HepG2 (cell line): ENCODE measurements around the gene ALDH3B2. TPM values are rescaled to one million over a fixed set of nuclear protein-coding genes. Genes with fewer than 3 reads are reported as not detected.

Experiments used
- ATAC-seq: fragments of 200-7000 bp; cut with Tn5 transposase; 3 replicates; pipeline ENCODE4 v1.9.1; 2020; ENCODE audit warnings: mild to moderate bottlenecking, moderate library complexity
- BruUV-seq: library from RNA; stranded (reverse); fragments of 400-500 nt; replicated peaks from 2 replicates; lab custom pipeline; 2021; lab: Mats Ljungman, UMichigan
- CTCF ChIA-PET: fragments of 300-600 bp; formaldehyde crosslinking; extraction: SDS; loops from one replicate; lab custom pipeline; 2021; ENCODE audit warnings: low total read pairs, inconsistent platforms, low intra/inter-chr PET ratio; lab: Yijun Ruan, JAX
- POLR2A ChIA-PET: fragments of 350-600 bp; sonication (Branson Sonifier 250); formaldehyde crosslinking; loops from one replicate; lab custom pipeline; 2020; ENCODE audit warnings: antibody characterized with exemption, inconsistent platforms; lab: Yijun Ruan, JAX
- DNase-seq: peaks from one replicate; pipeline ENCODE4 v3.0.0-alpha.2; 2015; ENCODE audit warnings: low spot score
- FAIRE-seq: peaks from 3 replicates; lab custom pipeline; 2011; peaks lifted over from hg19 to GRCh38; lab: Jason Lieb, UNC
- H2AFZ ChIP-seq: one replicate; pipeline ENCODE4 v1.6.1; 2011; ENCODE audit warnings: low read length, inconsistent platforms
- H3K27ac ChIP-seq: fragments of 300-600 bp; 3 replicates; pipeline ENCODE4 v1.8.0; 2011; ENCODE audit warnings: mixed run types, mild to moderate bottlenecking, mixed read lengths, low read length, inconsistent platforms; ENCODE audit not compliant: insufficient read depth; ENCODE audit errors: extremely low read length
- H3K27me3 ChIP-seq, 2 experiments: fragments of 200-600 bp in 1 of 2; 2 replicates in 1 of 2; 3 replicates in 1 of 2; pipeline versions ENCODE4 v1.6.0 to v1.8.0; 2011; ENCODE audit warnings: low read length in 2 of 2, mild to moderate bottlenecking in 2 of 2, moderate library complexity in 2 of 2, inconsistent platforms in 1 of 2; ENCODE audit not compliant: insufficient read depth in 2 of 2, control insufficient read depth in 1 of 2
- H3K36me3 ChIP-seq, 2 experiments: fragments of 200-600 bp in 1 of 2; replicated peaks in 1 of 2; 2 replicates in 1 of 2; 3 replicates in 1 of 2; pipeline versions ENCODE4 v1.5.1 to v1.8.0; 2011; ENCODE audit warnings: low read length in 2 of 2, inconsistent platforms in 1 of 2; ENCODE audit not compliant: insufficient read depth in 2 of 2, control insufficient read depth in 1 of 2
- H3K4me1 ChIP-seq: 2 replicates; pipeline ENCODE4 v1.5.1; 2012; ENCODE audit warnings: low read length, inconsistent platforms; ENCODE audit not compliant: insufficient read depth
- H3K4me2 ChIP-seq: 2 replicates; pipeline ENCODE4 v1.6.0; 2011; ENCODE audit warnings: low read depth, low read length, inconsistent platforms
- H3K4me3 ChIP-seq, 3 experiments: fragments of 200-600 bp in 1 of 3; sonication (generic), shearing (Covaris generic) in 1 of 3; replicated peaks in 1 of 3; 2 replicates each; pipeline ENCODE4 v1.5.1; 2011 to 2016; ENCODE audit warnings: low read length in 3 of 3, inconsistent platforms in 2 of 3, low read depth in 2 of 3, mild to moderate bottlenecking in 2 of 3, control low read depth in 1 of 3, mixed read lengths in 1 of 3; ENCODE audit not compliant: insufficient read depth in 1 of 3
- H3K79me2 ChIP-seq: one replicate; pipeline ENCODE4 v1.6.1; 2011; ENCODE audit warnings: low read length, inconsistent platforms; ENCODE audit not compliant: insufficient read depth
- H3K9ac ChIP-seq: 2 replicates; pipeline ENCODE4 v1.6.0; 2011; ENCODE audit warnings: mild to moderate bottlenecking, low read depth, low read length, inconsistent platforms; ENCODE audit not compliant: insufficient read depth
- H3K9me3 ChIP-seq: 2 replicates; pipeline ENCODE4 v1.5.1; 2012; ENCODE audit warnings: mild to moderate bottlenecking, low read length
- H4K20me1 ChIP-seq: 2 replicates; pipeline ENCODE4 v1.6.0; 2011; ENCODE audit warnings: inconsistent platforms, mild to moderate bottlenecking, low read length, moderate library complexity; ENCODE audit not compliant: insufficient read depth
- ETV5 ChIP-seq: IDR thresholded peaks from 2 replicates; pipeline ENCODE4 v1.6.1; 2018; ENCODE audit warnings: missing biosample characterization, missing genetic modification reagents, inconsistent platforms, borderline replicate concordance
- FOXK1 ChIP-seq: sonication (generic); formaldehyde crosslinking; IDR thresholded peaks from 2 replicates; pipeline ENCODE4 v1.4.0; 2020; ENCODE audit warnings: low read depth, missing genetic modification reagents, borderline replicate concordance
- KMT2B ChIP-seq: IDR thresholded peaks from 2 replicates; pipeline ENCODE4 v1.6.1; 2016; ENCODE audit warnings: missing genetic modification reagents, missing compliant biosample characterization
- SP5 ChIP-seq: IDR thresholded peaks from 2 replicates; pipeline ENCODE4 v1.6.1; 2016; ENCODE audit warnings: low read depth, borderline replicate concordance
- YEATS2 ChIP-seq: sonication (generic); formaldehyde crosslinking; IDR thresholded peaks from 2 replicates; pipeline ENCODE4 v1.4.0; 2020; ENCODE audit warnings: missing genetic modification reagents, borderline replicate concordance
- ZC3H13 ChIP-seq: sonication (generic); formaldehyde crosslinking; IDR thresholded peaks from 2 replicates; pipeline ENCODE4 v1.8.1; 2023; ENCODE audit warnings: mild to moderate bottlenecking, missing genetic modification reagents, moderate library complexity
- ZFP36 ChIP-seq: fragments of 150-350 bp; IDR thresholded peaks from 2 replicates; pipeline ENCODE4 v1.6.1; 2018; ENCODE audit warnings: borderline replicate concordance, low read length, low read depth; ENCODE audit not compliant: partially characterized antibody
- ZMYM3 ChIP-seq: sonication (generic); formaldehyde crosslinking; IDR thresholded peaks from 2 replicates; pipeline ENCODE4 v1.5.1; 2020; ENCODE audit warnings: mild to moderate bottlenecking, missing genetic modification reagents
- WGBS: methylation state at CpG from one replicate; pipeline ENCODE4 v1.1.6; 2017; ENCODE audit warnings: low lambda C conversion rate; 5-methylcytosine and 5-hydroxymethylcytosine counted together
- in situ Hi-C: cut with HindIII; loops from 2 replicates; pipeline ENCODE4 v1.10.0; 2017; ENCODE audit warnings: low pct_unique_long_range_greater_than_20kb; ENCODE audit not compliant: extremely low pct_ligation_motif_present
- intact Hi-C: fragments of 100-400 bp; cut with micrococcal nuclease; formaldehyde crosslinking; loops from one replicate; pipeline ENCODE4 v1.10.0; 2022; ENCODE audit not compliant: unreplicated experiment
- polyA plus RNA-seq, 8 experiments: library from polyadenylated mRNA; depleted of rRNA in 3 of 8; stranded (reverse) in 7 of 8; unstranded in 1 of 8; fragments of >200 nt; fragmentation: Illumina TruSeq in 4 of 8; extraction: Trizol in 4 of 8; gene quantifications; 2 replicates each; pipeline versions ENCODE4 v1.2.1 to v1.2.3, GENCODE V29; 2011 to 2016; ENCODE audit warnings: low read depth in 4 of 8, missing spikeins in 1 of 8, mixed read lengths in 1 of 8; ENCODE audit not compliant: insufficient read depth in 1 of 8
- total RNA-seq, 5 experiments: library from RNA; depleted of rRNA; stranded (reverse); fragments of >200 nt; fragmentation: Illumina TruSeq; extraction: Trizol; gene quantifications; 2 replicates each; pipeline ENCODE4 v1.2.3, GENCODE V29; 2016; ENCODE audit warnings: low read depth in 1 of 5
- TF ChIP-seq, protein P1 (sequence below): sonication (generic); formaldehyde crosslinking; IDR thresholded peaks from 2 replicates; pipeline ENCODE4 v1.9.0; 2022; ENCODE audit warnings: missing genetic modification reagents, mild to moderate bottlenecking, borderline replicate concordance
- TF ChIP-seq, protein P2 (sequence below): sonication (generic); formaldehyde crosslinking; IDR thresholded peaks from 2 replicates; pipeline ENCODE4 v1.5.0; 2020; ENCODE audit warnings: mild to moderate bottlenecking, missing genetic modification reagents, borderline replicate concordance
- TF ChIP-seq, protein P3 (sequence below): sonication (generic); formaldehyde crosslinking; IDR thresholded peaks from 2 replicates; pipeline ENCODE4 v1.4.0; 2020; ENCODE audit warnings: missing genetic modification reagents

The ALDH3B2 gene
- total and polyA plus RNA-seq, 2 of the 13 experiments (the other 11 are each of a cell fraction or from before 2014, with no cell fraction given): not detected

DNA sequence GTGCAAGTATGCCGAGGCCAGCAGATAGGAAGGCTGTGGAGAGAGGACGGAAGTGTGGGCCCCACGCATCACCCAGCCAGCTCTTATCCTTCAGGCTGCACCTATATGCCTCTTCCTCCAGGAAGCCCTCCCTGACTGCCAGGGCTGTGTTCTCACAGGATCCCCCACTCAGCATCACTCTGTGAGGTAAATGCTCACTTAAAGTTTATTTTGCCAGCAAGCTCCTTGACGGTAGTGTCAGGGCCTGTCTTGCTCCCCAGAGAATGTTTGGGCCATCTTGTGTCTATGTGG, 39.2 kb downstream of the ALDH3B2 start:
- ATAC-seq (no peak), FAIRE-seq (no peak), DNase-seq (no peak)
- Histone ChIP-seq H3K4me1 (peaks cover 48% of the 10 kb centered on the region), H2AFZ (no peak overlapping the region), H3K27me3 (peaks cover 0 to 9% of the 10 kb centered on the region in 2 experiments; a peak in 4 of 5 replicates), H3K4me2 (no peak overlapping the region), H3K9me3 (no peaks in the 10 kb centered on the region), H3K79me2 (no peaks in the 10 kb centered on the region), H3K4me3 (no peak overlapping the region), H3K9ac (no peak overlapping the region), H3K36me3 (no peaks in the 10 kb centered on the region), H3K27ac (no peak overlapping the region), H4K20me1 (no peaks in the 10 kb centered on the region)
- ChIA-PET CTCF (no interaction called here), POLR2A (no interaction called here)
- no TSS peak for BruUV-seq
- in situ Hi-C loops: no loop called here
- WGBS: 80% methylated on average over 1 of the region's 4 CpGs
- intact Hi-C loops: no loop called here
- TF ChIP-seq ZMYM3 (CRISPR knock-in tag) (peak; percentile 45; the same call in 1 of the 2 replicates), ZFP36 (peak; percentile 91), FOXK1 (CRISPR knock-in tag) (no peak), ZC3H13 (CRISPR knock-in tag) (0 out of 2 replicates have a peak, but pooled peaks have one; percentile 30)

DNA sequence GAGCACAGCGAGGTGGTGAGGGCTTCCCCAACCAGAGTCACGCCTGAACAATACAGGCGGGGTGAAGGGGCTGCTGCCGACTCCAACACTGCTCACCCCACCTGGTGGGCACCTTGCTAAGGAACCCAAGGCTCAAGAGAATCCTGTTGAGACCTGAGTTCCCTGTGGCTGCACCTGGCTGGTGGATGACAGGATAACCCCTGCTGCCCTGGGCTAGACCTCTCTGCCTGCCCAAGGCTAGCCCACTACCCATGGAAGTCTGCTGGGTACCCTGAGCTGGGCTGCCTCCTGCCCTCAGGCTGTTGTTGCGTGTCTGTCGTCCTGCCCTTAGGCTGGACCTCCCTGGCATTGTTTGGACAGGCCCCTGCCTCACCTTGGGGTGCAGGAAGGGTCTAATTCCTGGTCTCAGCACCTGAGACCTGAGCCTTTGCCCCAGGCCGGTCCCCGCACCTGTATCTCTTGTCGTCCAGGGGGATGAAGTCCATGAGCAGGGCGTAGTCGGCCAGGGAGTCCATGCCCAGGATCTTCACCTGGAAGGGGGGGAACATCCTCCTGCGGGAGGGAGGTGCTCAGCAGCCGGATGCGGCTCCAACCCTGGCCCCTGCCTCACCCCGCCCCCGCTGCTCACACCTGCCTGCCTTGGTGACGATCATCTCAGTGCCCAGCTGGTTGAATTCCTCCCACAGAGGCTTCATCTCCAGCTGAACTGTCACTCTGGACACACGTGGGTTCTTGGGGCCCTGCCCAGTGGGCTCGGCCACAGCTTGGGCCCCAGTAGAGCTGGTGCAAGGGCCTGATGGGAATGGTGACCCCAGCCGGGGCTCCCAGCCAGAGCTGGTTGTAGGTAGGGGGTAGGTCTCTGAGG, 39.8 kb downstream of the ALDH3B2 start:
- H3K27ac ChIP-seq: no peak overlapping the region
- H3K9ac ChIP-seq: no peak overlapping the region
- WGBS: 29% methylated on average over 3 of the region's 20 CpGs
- DNase-seq (no peak), ATAC-seq (no peak), FAIRE-seq (no peak)
- POLR2A ChIA-PET: no interaction called here
- peaks cover 49% of the 10 kb centered on the region for H3K4me1 ChIP-seq
- H4K20me1 ChIP-seq: no peaks in the 10 kb centered on the region
- intact Hi-C loops: no loop called here
- H2AFZ ChIP-seq: no peak overlapping the region
- H3K79me2 ChIP-seq: no peaks in the 10 kb centered on the region
- in situ Hi-C loops: no loop called here
- no TSS peak for BruUV-seq
- no peaks in the 10 kb centered on the region for H3K9me3 ChIP-seq
- no peak overlapping the region for H3K4me3 ChIP-seq
- peak overlapping the region; percentile 36 for H3K4me2 ChIP-seq
- H3K27me3 ChIP-seq: peaks cover 0 to 8% of the 10 kb centered on the region in 2 experiments; a peak in 4 of 5 replicates
- CTCF ChIA-PET: interaction anchor here (1.5 kb wide), 1 partner anchor 25 kb away, joined by 4 read pairs; no protein-coding TSS in a partner anchor
- no peaks in the 10 kb centered on the region for H3K36me3 ChIP-seq
- TF ChIP-seq ETV5 (CRISPR knock-in tag) (peak; percentile 36; the same call in 1 of the 2 replicates), SP5 (CRISPR knock-in tag) (no peak), KMT2B (CRISPR knock-in tag) (no peak), YEATS2 (CRISPR knock-in tag) (no peak)
- TF ChIP-seq, protein P1, sequence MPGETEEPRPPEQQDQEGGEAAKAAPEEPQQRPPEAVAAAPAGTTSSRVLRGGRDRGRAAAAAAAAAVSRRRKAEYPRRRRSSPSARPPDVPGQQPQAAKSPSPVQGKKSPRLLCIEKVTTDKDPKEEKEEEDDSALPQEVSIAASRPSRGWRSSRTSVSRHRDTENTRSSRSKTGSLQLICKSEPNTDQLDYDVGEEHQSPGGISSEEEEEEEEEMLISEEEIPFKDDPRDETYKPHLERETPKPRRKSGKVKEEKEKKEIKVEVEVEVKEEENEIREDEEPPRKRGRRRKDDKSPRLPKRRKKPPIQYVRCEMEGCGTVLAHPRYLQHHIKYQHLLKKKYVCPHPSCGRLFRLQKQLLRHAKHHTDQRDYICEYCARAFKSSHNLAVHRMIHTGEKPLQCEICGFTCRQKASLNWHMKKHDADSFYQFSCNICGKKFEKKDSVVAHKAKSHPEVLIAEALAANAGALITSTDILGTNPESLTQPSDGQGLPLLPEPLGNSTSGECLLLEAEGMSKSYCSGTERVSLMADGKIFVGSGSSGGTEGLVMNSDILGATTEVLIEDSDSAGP (CRISPR knock-in tag): 0 out of 2 replicates have a peak, but pooled peaks have one; percentile 5
- TF ChIP-seq, protein P2, sequence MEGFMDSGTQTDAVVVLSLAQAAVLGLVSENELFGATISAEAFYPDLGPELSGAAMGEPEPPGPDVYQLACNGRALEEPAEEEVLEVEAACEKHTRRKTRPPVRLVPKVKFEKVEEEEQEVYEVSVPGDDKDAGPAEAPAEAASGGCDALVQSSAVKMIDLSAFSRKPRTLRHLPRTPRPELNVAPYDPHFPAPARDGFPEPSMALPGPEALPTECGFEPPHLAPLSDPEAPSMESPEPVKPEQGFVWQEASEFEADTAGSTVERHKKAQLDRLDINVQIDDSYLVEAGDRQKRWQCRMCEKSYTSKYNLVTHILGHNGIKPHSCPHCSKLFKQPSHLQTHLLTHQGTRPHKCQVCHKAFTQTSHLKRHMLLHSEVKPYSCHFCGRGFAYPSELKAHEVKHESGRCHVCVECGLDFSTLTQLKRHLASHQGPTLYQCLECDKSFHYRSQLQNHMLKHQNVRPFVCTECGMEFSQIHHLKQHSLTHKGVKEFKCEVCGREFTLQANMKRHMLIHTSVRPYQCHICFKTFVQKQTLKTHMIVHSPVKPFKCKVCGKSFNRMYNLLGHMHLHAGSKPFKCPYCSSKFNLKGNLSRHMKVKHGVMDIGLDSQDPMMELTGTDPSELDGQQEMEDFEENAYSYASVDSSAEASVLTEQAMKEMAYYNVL (CRISPR knock-in tag): 0 out of 2 replicates have a peak, but pooled peaks have one; percentile 20
- TF ChIP-seq, protein P3, sequence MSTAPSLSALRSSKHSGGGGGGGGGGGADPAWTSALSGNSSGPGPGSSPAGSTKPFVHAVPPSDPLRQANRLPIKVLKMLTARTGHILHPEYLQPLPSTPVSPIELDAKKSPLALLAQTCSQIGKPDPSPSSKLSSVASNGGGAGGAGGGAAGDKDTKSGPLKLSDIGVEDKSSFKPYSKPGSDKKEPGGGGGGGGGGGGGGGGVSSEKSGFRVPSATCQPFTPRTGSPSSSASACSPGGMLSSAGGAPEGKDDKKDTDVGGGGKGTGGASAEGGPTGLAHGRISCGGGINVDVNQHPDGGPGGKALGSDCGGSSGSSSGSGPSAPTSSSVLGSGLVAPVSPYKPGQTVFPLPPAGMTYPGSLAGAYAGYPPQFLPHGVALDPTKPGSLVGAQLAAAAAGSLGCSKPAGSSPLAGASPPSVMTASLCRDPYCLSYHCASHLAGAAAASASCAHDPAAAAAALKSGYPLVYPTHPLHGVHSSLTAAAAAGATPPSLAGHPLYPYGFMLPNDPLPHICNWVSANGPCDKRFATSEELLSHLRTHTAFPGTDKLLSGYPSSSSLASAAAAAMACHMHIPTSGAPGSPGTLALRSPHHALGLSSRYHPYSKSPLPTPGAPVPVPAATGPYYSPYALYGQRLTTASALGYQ: no peak
